DMS79 (cell line): ENCODE data around the gene MBOAT1.
A peak's percentile ranks its signal among the peaks of the same experiment; 100 is the strongest.

Source experiments
- DNase-seq: peaks from one replicate; lab custom pipeline; 2025; lab: John Stamatoyannopoulos, UW

MBOAT1 gene

DNA sequence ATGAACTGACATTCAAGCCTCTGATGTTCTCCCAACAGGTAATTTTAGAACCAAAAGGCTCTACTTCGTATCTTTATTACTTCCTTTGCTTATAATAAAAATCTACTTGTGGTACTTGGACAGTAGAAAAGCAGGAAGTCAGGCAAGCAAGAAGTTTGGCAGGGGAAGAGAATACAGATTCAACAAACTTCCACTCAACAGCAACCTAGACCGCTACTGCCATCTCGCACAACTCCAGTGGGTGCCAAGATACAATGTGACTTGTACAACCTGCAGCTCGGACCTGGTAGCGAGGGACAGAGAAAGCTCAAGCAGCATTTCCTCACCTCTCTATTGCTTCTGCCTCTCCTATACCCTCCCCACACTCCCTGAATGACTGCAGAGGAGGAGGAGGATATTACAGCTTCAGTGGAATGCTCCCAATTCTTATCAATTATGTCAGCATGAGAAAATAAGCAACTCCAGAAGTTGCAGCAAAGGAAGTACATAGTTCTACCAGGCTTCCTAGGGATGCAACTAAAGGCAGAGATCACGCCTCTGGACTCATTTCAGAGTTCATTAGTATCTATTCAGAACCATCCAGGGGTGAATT lies 76.5 kb downstream of the MBOAT1 start:
- no peak for DNase-seq

DNA sequence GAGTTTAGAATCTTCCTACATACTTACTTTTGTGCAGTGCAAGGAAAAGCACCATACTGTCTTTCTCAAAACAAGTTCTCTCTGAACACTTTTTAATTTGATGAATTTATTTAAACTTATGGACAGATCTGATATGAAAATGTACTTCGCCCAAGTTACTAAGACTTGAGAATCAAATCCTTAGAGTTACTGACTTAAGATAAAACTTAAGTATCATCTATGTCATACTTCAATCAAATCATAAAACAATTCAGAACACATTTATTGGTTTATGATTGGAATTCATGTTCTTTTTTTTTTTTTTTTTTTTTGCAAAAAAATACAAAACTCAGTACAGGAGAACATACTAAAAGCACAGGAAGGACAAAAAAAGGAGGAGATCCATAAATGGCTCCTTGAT lies 77.7 kb downstream of the MBOAT1 start:
- no peak for DNase-seq

DNA sequence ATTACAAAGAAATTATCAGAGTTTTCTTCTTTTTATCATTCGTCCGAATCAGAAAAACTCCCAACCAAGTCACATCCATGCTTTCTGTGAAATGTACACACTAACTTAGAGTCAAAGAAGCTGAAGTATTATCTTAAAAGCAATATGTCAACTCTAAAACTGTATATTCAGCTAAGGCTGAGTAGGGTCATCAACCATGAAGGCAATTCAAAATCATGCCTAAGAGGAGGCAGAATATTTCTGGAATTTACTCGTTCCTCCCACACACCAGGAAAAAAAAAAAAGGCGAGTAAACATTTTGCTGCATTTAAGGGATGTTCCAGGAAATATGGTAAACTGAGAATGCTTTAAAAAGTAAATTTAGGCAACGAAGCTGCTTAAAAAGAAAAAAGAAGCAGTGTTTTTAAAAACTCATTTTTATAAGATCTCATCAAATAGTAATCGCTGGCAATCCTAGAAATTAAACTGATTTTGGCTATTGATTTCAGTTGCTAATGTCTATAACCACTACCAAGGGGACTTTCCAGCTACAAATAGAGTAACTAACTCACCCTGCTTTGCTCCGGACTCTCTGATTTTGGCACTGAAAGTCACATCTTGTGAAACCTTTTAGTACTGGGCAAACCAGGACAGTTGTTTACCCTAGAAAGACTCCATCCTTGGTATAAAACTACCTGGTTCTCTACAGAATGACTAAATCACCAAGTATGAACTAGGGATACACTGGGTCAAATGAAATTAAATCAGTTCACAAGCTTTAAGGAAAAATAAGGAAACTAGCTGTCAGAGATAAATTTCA lies 82.8 kb downstream of the MBOAT1 start:
- DNase-seq = no peak

DNA sequence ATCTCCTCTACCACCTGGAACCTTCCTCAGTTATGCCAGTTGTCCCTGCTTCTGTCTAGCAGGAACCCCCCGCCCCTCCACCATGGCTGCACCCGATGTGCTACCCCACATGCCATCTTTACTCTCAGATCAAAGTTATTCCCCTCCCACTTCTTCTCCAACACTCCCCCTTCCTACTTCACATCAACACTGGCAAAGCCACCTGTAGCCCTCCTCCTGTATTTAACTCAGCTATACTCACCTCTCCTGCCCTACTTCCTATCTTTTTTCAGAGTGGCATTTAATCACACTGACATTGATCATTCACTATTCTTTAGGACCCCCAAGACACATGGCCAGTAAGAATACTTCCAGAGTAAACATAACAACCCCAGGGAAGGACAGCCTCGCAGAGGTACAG lies 84.3 kb downstream of the MBOAT1 start:
- no peak for DNase-seq

DNA sequence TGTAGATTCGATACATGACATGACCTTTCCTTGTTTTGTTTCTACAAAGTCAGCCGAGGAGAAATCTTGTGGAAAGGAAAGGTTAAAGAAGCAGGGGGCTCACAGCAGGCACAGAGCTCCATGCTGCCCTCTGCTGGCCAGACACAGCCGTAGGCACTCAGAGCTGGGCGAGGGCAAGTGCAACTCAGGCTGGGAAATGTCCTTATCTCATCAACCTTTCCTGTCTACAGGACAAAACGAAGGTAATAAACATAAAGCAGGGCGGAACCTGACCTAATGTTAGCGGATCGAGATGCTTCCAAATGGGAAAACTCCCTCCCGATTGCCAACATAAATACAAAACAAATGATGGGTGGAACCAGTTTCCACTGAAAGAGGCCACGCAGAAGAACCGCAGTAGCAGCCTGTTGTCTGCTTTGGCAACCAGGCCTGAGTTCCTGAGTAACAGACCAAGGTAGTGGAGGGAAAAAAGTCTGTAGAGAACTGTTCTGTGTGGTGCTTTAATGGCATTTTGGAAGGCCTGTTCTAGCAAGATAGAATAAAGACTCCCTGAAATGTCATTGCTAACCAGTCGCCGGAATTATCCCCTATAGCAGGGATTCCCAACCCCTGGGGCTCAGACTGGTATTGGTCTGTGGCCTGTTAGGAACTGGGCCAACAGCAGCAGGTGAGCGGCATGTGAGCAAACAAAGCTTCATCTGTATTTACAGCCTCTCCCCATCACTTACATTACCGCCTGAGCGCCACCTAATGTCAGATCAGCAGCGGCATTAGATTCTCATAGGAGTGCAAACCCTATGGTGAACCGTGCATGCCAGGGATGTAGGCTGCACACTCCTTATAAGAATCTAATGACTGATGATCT lies 85.2 kb downstream of the MBOAT1 start:
- DNase-seq = peak; percentile 89

DNA sequence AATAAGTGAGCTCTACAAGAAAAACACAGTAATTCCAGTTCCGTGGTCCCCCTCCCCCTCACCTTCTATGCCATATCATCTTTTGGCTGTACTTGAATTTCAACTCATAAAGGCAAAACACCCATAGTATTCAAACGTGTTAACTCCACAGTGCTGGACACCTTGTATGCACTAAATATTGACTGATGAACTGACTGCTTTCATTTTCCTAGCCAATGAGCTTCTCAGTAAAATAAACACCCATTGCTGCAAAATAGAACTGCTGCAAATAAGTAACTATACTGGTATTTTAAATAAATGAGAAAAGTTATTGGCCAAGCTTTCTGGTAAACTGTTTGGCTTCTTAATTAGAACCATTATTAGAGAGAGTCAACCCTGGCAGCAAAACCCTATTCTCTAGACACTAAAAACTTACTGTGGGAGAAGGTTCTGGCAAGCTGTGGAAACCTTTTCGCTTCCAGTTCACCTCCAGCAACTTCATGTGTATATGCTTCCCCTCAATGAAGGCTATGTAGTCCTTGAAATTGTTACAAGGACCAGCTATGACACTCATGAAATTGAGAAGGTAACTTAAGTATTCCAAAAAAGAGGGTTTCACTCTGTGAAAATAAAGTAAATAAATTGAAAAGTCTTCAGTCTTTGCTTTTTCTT lies 86.0 kb downstream of the MBOAT1 start:
- DNase-seq = no peak

DNA sequence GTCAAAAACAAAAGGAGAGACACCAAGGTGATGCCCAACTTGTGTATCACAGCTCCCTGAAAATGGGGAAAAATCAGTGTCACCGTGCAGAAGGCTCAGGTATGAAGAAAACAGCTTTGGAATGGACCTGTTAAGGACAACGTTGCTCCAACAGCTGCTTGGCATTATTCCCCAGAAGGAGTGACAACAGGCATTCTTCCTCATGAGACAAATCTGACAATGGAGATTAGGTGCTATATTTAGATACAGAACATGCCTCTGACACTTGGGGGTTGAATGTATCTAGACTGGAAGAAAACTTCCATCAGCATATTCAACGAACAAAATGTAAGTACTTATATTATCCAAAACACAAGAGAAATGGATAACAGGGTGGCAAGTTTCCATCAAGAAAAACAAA lies 87.7 kb downstream of the MBOAT1 start:
- DNase-seq = no peak

DNA sequence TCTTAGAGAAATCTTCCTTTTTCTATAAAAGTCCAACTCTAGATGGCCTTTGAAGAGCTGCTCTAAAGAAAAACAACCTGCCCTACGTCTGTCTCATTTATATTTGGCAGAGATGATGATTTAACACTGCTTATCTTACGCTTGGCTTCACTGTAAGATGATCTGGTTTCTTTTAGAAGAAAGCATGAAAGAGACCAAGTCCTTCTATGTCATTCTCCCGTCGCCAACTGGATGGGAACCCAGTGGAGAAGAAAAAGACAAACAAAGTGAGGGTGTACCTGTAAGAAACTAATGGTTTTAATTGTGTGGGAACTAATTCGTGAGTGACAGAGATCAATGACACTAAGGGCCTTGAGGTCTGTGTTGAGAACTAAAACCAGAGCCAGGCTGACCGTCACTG lies 92.8 kb downstream of the MBOAT1 start:
- DNase-seq = peak; percentile 95

DNA sequence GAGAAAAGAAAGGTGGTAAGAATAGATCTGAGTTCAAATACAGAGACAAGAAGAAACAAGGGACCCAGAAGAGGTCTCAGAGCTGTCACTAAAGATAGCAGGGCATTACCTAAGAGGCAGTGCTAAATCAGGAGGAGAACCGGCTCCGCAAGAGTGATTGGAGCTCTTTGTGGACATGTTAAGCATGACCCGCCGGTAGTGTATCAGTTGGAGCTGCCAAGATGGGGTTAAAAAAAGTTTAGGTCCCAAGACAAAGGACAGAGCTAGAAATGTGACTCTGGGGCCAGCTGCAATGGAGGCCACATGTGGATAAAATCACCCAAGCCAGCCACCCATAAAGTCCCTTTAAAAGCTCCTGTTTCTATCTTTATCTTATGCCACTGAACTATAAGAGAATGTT lies 93.4 kb downstream of the MBOAT1 start:
- peak; percentile 43 for DNase-seq

DNA sequence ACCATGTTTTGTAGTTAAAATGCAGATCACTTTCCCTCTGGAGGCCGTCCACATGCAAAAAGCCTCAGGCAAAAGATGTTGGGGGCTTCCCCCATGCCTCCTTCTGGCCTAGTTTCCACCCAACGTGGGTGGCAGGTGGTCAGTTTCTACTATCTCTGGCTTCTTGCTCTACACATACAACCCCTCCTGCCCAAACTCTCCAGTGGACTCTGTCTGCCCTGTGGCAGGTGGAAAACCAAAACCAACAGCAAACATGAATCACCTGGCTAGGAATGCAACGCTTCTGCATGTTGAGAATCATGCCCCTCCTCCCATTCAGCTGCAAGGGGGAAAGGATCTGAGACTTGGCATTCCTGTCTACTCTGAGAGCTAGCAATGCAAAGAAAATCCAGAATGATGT lies 94.8 kb downstream of the MBOAT1 start:
- peak; percentile 17 for DNase-seq

DNA sequence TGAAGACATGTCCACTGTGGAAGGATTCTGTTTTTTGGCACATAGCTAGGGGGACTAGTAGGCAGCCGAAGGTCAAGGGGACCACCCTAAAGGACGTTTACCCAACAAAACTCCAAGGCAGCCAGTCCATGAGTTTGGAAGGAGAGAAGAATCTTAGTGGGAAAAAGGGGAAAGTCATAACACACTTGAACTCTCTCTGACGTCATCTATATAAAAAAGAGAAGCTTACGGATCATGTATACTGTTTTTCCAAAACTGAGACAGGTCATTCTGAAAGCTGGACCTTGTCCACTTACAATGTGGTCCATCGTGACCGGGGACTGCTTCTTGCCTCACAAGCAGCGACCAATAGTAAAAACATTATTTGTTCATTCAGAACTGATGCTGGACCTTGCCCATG lies 95.5 kb downstream of the MBOAT1 start:
- DNase-seq = no peak

DNA sequence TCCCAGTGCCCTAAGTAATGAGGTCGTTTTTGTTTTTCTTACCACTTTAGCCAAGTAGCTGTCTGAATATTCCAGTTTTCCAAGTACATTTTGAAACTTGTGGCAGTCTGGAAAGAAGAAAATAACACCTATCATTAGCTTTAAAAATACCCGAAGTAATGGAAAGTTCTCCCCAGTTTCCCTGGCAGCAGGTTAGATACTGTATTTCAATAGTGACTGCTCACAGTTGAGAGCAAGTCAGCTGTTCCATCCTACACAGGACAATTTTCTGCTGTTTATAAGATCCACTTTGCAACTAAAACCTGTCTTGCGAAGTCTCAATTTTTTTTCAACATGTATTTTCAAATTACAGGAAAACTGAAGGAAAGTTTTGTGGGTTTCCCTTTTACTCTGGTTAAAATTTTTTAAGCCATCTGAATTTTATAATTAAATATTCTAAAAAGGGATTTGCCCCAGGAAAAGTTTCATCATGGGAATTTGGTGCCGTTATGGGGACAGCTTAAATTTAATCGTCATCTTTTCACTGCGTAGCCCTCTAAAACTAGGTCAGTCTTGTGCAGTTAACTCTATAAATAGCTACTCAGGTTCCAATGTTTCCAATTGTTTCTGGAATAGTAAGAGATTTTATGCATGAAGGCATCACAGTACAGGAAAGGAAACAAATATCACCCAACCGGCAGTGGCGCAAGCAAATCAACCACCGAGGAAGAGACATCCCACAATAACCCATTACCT lies 96.9 kb downstream of the MBOAT1 start:
- DNase-seq = no peak

DNA sequence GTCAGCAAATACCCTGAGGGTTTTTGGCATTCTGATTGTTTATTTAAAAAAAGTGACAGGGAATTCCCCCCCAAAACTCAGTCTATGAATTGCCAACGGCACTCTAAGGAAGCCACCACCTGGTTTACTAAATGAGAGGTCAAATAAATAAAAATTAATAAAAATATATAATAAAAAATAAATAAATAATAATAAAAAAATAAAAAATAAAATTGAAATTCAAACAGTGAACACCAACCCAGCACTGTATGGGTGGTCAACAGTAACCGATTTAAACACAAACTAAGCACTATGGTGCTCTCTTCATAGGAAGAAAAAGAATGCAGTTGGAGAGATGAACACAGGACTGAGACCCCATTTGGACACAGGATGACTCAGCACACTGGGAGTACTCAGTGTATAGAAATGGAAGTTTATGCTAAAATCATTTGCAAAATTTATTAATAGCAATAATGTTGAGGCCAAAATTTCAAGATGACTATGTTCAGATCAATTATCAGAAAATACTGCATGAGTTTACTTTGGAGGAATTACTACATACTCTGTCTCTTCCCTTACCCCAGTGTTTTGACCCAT lies 98.5 kb downstream of the MBOAT1 start:
- DNase-seq = no peak

DNA sequence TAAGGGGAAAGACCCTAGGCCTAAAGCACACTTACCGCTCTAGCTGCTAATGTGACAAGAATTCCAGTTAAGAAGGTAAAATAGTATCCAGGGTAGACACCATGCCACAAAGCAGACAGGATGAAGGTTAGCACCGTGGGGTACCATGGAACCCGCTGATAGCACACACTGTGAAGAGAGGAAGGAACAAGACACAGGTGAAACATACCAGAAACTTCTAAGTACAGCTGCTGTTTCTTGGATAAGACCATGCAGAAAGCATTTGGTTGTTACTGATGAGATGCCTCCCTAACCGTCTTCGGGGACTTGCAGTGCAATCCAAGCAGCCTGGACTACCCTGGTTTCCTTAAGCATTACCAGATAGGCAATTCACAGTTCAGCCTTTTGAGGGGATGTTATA lies 99.4 kb downstream of the MBOAT1 start:
- DNase-seq = no peak

DNA sequence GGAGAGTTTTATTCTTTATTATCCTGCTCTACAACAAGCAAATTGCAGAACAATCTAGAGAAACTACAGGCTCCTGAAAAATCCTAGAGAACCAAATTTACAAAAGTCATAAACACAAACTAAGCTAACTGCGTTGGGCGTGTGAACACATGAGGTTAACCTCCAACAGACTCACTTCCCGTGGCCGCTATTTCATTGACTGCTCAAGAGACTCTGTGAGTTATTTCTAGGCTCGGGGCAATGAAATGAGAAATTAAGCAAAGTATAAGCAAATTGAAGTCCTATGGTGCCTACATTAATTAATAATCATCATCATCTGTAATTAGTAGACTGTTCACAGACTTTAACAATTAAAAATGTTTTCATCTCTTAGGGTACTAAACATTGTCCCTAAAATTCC lies 100.0 kb downstream of the MBOAT1 start:
- DNase-seq = no peak

DNA sequence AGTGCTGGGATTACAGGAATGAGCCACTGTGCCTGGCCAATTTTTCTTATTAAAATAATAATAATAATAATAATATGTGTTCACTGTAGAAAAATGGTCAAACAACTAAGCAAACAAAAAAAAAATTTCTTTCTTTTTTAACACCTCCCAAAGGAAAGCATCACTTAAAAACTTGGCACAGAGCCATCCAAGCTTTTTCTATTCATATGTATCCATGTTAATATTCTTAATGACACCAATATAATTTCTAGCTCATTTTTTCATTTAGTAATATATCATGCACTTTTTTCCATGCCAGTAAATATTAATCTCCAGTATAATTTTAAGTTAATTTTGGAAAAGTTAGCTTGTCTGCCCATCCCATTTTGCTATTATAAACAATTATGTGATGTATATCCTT lies 101.8 kb downstream of the MBOAT1 start:
- no peak for DNase-seq

DNA sequence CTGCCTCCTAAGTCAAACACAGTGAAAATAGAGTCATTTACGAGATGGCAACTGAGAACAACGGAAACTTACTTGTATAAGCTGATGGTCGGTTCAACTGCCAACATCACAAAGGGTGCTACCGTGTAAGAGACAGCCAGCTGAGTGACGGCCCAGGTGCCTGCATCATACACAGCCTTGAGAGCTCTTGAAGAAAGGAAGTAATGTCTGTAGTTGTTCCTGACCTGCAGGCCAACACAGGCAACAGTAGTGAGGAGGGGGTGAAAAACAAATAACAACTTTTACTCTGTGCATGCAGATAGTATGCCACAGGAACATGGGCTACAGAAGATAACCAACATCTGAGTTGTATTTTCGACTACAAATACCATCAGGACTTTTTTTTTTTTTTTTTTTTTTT lies 102.7 kb downstream of the MBOAT1 start:
- no peak for DNase-seq

DNA sequence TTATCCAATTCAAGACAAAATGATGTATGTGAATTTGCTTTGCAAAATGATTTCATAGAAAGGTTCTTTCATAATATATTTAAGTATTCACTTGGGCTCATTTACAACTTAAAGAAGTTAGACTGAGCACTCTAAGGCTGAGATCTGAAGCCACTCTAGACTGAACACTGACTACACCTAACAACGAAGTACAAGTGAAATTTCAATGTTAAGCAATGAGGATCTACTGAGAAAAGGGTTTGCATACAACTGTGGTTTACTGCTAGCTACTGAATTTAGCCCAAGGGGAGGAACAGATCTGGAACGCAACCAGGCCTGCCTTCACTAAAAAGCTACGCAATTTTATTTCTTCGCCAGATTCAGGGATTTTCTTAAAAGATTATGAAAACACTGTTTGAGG lies 106.4 kb downstream of the MBOAT1 start:
- DNase-seq = no peak

DNA sequence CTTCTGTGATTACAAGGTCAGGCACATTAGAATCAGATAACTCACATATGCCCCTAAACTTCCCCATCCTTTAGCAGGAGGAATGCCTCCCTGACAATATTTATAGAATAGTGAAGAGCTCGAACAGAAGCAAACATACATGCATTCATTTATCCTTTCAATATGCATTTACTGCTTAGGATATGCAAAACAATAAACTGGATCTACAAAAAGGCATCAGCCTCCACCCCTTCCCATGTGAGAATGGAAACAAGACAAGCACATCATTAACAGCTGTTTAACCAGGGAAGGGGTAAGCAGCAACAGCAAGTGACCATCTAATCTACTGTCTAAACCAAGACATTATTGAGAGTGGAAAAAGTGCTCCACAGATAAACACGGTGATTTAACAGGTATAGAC lies 107.6 kb downstream of the MBOAT1 start:
- no peak for DNase-seq

DNA sequence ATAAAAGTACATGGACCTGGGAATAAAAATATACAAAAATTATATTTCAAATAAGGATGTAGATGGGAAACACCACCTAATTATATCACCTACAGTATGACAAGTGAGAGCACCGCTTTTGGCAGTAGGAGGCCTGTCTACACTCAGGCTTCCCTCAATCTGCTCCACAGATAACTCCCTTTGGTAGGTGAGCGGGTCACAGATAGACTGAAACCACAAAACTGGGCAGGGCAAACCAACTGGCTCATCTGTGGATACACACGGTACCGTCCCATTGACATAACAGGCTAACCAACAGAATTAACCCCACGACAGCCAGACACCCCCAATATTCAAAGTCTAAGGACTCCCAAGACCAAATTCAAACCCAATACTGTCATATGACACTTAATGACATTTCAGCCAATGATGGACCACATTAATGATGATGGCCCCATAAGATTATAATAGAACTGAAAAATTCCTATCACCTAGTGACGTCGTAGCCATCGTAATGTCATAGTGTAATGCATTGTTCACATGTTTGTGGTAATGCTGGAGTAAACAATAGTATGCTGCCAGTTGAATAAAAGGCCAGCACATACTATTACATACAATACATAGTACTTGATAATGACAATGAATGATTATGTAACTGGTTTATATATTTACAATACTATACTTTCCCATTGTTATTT lies 109.7 kb downstream of the MBOAT1 start:
- DNase-seq = no peak

DNA sequence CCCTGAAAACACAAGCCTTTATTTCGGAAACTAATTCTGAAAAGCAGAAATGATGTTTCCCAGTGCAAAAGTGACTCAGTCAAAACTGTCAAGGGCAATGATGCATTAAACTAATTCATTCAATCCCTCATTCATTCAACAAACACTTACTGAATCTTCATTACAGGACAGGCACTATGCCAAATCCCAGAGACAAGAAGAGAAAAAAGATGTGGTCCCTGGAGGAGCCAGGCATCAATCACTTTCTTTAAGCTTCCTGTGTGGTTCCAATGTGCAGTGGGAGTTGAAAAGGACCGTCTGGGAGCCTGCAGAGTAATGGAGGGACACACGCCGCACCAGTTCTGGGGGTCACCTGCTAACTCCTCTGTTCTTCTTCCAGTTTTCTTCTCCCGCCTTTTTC lies 113.1 kb downstream of the MBOAT1 start:
- no peak for DNase-seq
